ENCODE results near the gene ING3. TPM values are rescaled to one million over a fixed set of nuclear protein-coding genes. Genes with fewer than 3 reads are reported as not detected.

ING3 gene
- total and polyA plus RNA-seq, 2 donors (not counting 3 experiments of a cell fraction or from before 2014, with no cell fraction given): 8.7 to 19.6 TPM

DNA sequence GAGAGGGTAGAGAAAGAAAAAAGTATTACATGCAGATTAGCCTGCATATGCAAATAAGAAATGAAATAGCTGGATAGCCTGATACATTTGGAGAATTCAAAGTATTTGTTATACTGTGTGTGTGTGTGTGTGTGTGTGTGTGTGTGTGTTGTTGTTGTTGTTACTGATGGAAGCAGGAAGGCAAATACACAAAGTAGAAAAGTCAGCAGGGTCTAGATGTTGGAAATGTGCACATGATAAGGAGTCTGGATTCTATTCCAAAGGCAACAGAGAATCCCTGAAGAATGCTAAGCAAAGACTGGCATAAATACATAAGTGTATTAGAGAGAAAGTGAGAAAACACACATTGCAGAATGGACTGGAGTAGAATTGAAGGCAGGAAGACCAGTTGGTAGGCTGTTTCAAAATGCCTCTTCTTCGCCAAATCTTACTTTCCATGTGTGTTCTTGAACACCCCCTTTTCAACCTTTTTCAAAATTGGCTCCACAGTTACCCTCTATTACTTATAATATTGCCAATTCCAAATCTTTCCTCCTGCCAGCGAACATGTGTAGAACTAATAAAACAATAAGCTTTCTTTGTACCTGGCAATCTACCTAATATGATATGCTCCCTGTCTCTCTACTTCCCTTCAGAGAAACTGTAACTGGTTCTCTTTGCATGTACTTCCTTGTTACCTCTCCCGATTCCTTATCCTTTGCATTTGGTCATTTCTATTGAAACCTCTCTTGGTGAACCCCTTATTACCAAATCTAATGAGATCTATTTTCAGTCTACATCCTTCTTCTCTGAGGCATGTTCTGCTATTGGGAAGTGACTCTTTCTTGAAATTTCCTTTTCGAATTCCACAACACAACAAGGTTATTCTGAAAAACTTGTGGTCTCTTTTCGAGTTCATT is 44.2 kb downstream of the ING3 start:
- CTCF ChIA-PET: no interaction called here
- H3K4me1 ChIP-seq (ENCODE audit: control insufficient read depth, extremely low read depth, insufficient read depth, low read length): peaks cover 6% of the 10 kb centered on the region
- no peak overlapping the region for H3K9ac ChIP-seq (replicated peaks; ENCODE audit: extremely low read depth, insufficient read depth, low read length)
- no peak overlapping the region for H3K27ac ChIP-seq (ENCODE audit: insufficient read depth, low read depth, low read length)
- no peaks in the 10 kb centered on the region for H3K9me3 ChIP-seq (replicated peaks; ENCODE audit: control insufficient read depth, insufficient read depth, low read length)
- no peaks in the 10 kb centered on the region for H3K79me2 ChIP-seq (ENCODE audit: control insufficient read depth, insufficient read depth, low read length)
- DNase-seq (ENCODE audit: low read depth, low spot score) (no peak), FAIRE-seq (no peak)
- intact Hi-C loops (cut with micrococcal nuclease) (no loop called here), dilution Hi-C loops (cut with MboI; ENCODE audit: extremely low pct_ligation_motif_present, low sequenced_read_pairs) (loop anchor here (25.0 kb wide), 1 partner anchor 93 kb away; no protein-coding TSS in a partner anchor)
- H3K9me1 ChIP-seq (replicated peaks; ENCODE audit: control insufficient read depth, extremely low read depth, insufficient read depth, low read length): no peaks in the 10 kb centered on the region
- no peaks in the 10 kb centered on the region for H4K20me1 ChIP-seq (replicated peaks; ENCODE audit: control insufficient read depth, extremely low read depth, insufficient read depth, low read length)
- H3K27me3 ChIP-seq (ENCODE audit: control insufficient read depth in 2 of 2, insufficient read depth in 2 of 2, low read length in 2 of 2): peaks cover 2 to 6% of the 10 kb centered on the region in 2 experiments
- no peak overlapping the region for H3K4me3 ChIP-seq (replicated peaks in 1 of 3; ENCODE audit: insufficient read depth in 1 of 3, low read depth in 1 of 3, low read length in 3 of 3)
- no peak overlapping the region for H2AFZ ChIP-seq (ENCODE audit: low read depth, low read length)
- BruUV-seq (replicated peaks): no TSS peak
- TF ChIP-seq EZH2 (IDR thresholded peaks at IDR 0.05; ENCODE audit: borderline replicate concordance, low read depth, low read length, severe bottlenecking) (no peak), JUN (IDR thresholded peaks at IDR 0.05; ENCODE audit: borderline replicate concordance, insufficient read depth, insufficient read length, low read depth) (no peak), POLR2A (IDR thresholded peaks at IDR 0.05; ENCODE audit: low read depth, low read length) (no peak), MYC (IDR thresholded peaks at IDR 0.05; ENCODE audit: low read depth, low read length) (no peak), POLR2AphosphoS5 (IDR thresholded peaks at IDR 0.05; ENCODE audit: insufficient read depth, low read depth, low read length) (no peak), FOS (IDR thresholded peaks at IDR 0.05; ENCODE audit: borderline replicate concordance, insufficient read depth, low read length) (no peak), GATA2 (IDR thresholded peaks at IDR 0.05; ENCODE audit: insufficient read depth, insufficient read length, low read depth, low read length) (no peak)
- TF ChIP-seq, protein P1, sequence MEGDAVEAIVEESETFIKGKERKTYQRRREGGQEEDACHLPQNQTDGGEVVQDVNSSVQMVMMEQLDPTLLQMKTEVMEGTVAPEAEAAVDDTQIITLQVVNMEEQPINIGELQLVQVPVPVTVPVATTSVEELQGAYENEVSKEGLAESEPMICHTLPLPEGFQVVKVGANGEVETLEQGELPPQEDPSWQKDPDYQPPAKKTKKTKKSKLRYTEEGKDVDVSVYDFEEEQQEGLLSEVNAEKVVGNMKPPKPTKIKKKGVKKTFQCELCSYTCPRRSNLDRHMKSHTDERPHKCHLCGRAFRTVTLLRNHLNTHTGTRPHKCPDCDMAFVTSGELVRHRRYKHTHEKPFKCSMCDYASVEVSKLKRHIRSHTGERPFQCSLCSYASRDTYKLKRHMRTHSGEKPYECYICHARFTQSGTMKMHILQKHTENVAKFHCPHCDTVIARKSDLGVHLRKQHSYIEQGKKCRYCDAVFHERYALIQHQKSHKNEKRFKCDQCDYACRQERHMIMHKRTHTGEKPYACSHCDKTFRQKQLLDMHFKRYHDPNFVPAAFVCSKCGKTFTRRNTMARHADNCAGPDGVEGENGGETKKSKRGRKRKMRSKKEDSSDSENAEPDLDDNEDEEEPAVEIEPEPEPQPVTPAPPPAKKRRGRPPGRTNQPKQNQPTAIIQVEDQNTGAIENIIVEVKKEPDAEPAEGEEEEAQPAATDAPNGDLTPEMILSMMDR (IDR thresholded peaks at IDR 0.05; ENCODE audit: extremely low read depth in 1 of 2, insufficient read depth in 1 of 2, low read depth in 1 of 2, low read length in 2 of 2): no peak
- TF ChIP-seq, protein P2, sequence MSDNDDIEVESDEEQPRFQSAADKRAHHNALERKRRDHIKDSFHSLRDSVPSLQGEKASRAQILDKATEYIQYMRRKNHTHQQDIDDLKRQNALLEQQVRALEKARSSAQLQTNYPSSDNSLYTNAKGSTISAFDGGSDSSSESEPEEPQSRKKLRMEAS (IDR thresholded peaks at IDR 0.05; ENCODE audit: insufficient read depth, insufficient read length): no peak
- H3K36me3 ChIP-seq (ENCODE audit: control insufficient read depth in 2 of 2, extremely low read depth in 1 of 2, insufficient read depth in 2 of 2, low read length in 2 of 2): no peaks in the 10 kb centered on the region
- POLR2A ChIA-PET: no interaction called here
- no peak overlapping the region for H3K4me2 ChIP-seq (ENCODE audit: insufficient read depth, low read length)
